ENCODE results near the gene ARPP21.
"Not testable (repeated sequence)": the region's sequence is repeated elsewhere in the genome, so short reads cannot be mapped to it uniquely, and the experiment has no call there.

Gene ARPP21

GRCh38 chr3:35787936-35788335 is 148.6 kb downstream of the ARPP21 start:
- DNase-seq = no peak

- DNase-seq = no peak
Observed at GRCh38 chr3:35789042-35789831, 149.9 kb downstream of the ARPP21 start.

GRCh38 chr3:35790764-35791163 is 151.4 kb downstream of the ARPP21 start:
- no peak for DNase-seq

GRCh38 chr3:35793667-35794066 is 154.3 kb downstream of the ARPP21 start:
- DNase-seq = no peak

GRCh38 chr3:35800960-35801459 is 161.7 kb downstream of the ARPP21 start:
- no peak for DNase-seq

GRCh38 chr3:35814531-35814930 is 175.2 kb downstream of the ARPP21 start:
- no peak for DNase-seq

GRCh38 chr3:35815796-35816195 is 176.5 kb downstream of the ARPP21 start:
- DNase-seq = not testable (repeated sequence)

GRCh38 chr3:35817216-35817615 is 177.9 kb downstream of the ARPP21 start:
- DNase-seq = no peak

GRCh38 chr3:35832140-35832571 is 192.8 kb downstream of the ARPP21 start:
- DNase-seq = no peak

Measured in NCI-H2081 treated with DMSO at 0.1 percent for 48 hours (cell line).